ENCODE data around the gene ABR.

Gene ABR

GRCh38 chr17:1192911-1193699 is 13.3 kb upstream of the ABR start:
- no peak for FAIRE-seq
- TF ChIP-seq CTCF (IDR thresholded peaks at IDR 0.05; ENCODE audit: insufficient read depth, missing control alignments) = no peak
- no peak for DNase-seq (ENCODE audit: insufficient read length, low spot score)

GRCh38 chr17:1190751-1191331 is 11.1 kb upstream of the ABR start:
- DNase-seq (ENCODE audit: insufficient read length, low spot score) (no peak), FAIRE-seq (no peak)
- TF ChIP-seq CTCF (IDR thresholded peaks at IDR 0.05; ENCODE audit: insufficient read depth, missing control alignments) = no peak

GRCh38 chr17:1188812-1189504 is 9.2 kb upstream of the ABR start:
- FAIRE-seq (no peak), DNase-seq (ENCODE audit: insufficient read length, low spot score) (no peak)
- no peak for TF ChIP-seq CTCF (IDR thresholded peaks at IDR 0.05; ENCODE audit: insufficient read depth, missing control alignments)

- TF ChIP-seq CTCF (IDR thresholded peaks at IDR 0.05; ENCODE audit: insufficient read depth, missing control alignments) = peak; percentile 52
- FAIRE-seq (no peak), DNase-seq (ENCODE audit: insufficient read length, low spot score) (peak; percentile 87)
Observed at GRCh38 chr17:1186923-1187771, 7.4 kb upstream of the ABR start.

- no peak for TF ChIP-seq CTCF (IDR thresholded peaks at IDR 0.05; ENCODE audit: insufficient read depth, missing control alignments)
- no peak for FAIRE-seq
- no peak for DNase-seq (ENCODE audit: insufficient read length, low spot score)
Observed at GRCh38 chr17:1186214-1186820, 6.5 kb upstream of the ABR start.

GRCh38 chr17:1183171-1183873 is 3.5 kb upstream of the ABR start:
- no peak for TF ChIP-seq CTCF (IDR thresholded peaks at IDR 0.05; ENCODE audit: insufficient read depth, missing control alignments)
- DNase-seq (ENCODE audit: insufficient read length, low spot score) = no peak
- FAIRE-seq = no peak
